ENCODE results near the gene KCNK18. TPM values are rescaled to one million over a fixed set of nuclear protein-coding genes. Genes with fewer than 3 reads are reported as not detected.
"Not testable (repeated sequence)": the region's sequence is repeated elsewhere in the genome, so short reads cannot be mapped to it uniquely, and the experiment has no call there.

Gene KCNK18
- total and polyA plus RNA-seq, 2 donors: 0.02 TPM; not detected in 1

- no peak for DNase-seq (ENCODE audit: low read depth in 6 of 9, low spot score in 9 of 9)
- Histone ChIP-seq H3K4me3 (ENCODE audit: low read length in 2 of 2) (no peak overlapping the region), H3K27ac (ENCODE audit: low read depth in 1 of 2, low read length in 1 of 2) (no peak overlapping the region), H3K4me1 (ENCODE audit: control insufficient read depth in 2 of 2, insufficient read depth in 2 of 2, low read length in 2 of 2) (peaks cover 0 to 5% of the 10 kb centered on the region in 2 donors), H3K27me3 (ENCODE audit: control insufficient read depth in 2 of 2, insufficient read depth in 1 of 2, low read length in 1 of 2) (peaks cover 0 to 17% of the 10 kb centered on the region in 2 donors), H3K36me3 (ENCODE audit: control insufficient read depth in 2 of 2, insufficient read depth in 2 of 2, low read length in 1 of 2) (no peaks in the 10 kb centered on the region), H3K9me3 (ENCODE audit: control insufficient read depth in 2 of 2, insufficient read depth in 1 of 2, low read length in 1 of 2) (no peaks in the 10 kb centered on the region)
- WGBS: 93% methylated on average over 7 of the region's 7 CpGs
Measured at GRCh38 chr10:117223693-117224430, 26.6 kb downstream of the KCNK18 start.

DNA sequence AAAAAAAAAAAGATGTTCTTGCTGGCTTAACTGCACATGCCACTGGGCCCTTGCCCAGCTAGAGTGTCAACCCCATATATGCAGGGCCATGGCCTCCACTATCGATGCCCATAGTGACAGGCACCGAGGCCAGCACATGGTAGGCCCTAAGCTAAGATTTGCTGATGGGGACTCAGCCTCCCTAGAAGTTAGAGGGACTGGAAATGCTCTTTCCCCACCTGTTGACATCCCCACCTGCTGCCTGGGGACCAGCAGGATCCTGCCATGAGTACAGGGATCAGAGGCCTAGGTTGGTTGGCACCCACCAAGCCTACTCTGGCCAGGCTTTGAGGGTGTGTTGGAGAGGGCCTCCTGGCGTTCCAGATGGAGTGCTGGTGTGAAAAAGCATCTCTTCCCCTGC, 27.6 kb downstream of the KCNK18 start:
- WGBS: 95% methylated on average over 3 of the region's 3 CpGs
- H3K36me3 ChIP-seq (ENCODE audit: control insufficient read depth in 2 of 2, insufficient read depth in 2 of 2, low read length in 1 of 2): no peaks in the 10 kb centered on the region
- DNase-seq (ENCODE audit: low read depth in 6 of 9, low spot score in 9 of 9): no peak
- no peaks in the 10 kb centered on the region for H3K9me3 ChIP-seq (ENCODE audit: control insufficient read depth in 2 of 2, insufficient read depth in 1 of 2, low read length in 1 of 2)
- H3K27ac ChIP-seq (ENCODE audit: low read depth in 1 of 2, low read length in 1 of 2): no peak overlapping the region
- no peak overlapping the region for H3K4me3 ChIP-seq (ENCODE audit: low read length in 2 of 2)
- peaks cover 0 to 5% of the 10 kb centered on the region in 2 donors for H3K4me1 ChIP-seq (ENCODE audit: control insufficient read depth in 2 of 2, insufficient read depth in 2 of 2, low read length in 2 of 2)
- peaks cover 5 to 20% of the 10 kb centered on the region in 2 donors for H3K27me3 ChIP-seq (ENCODE audit: control insufficient read depth in 2 of 2, insufficient read depth in 1 of 2, low read length in 1 of 2)

GRCh38 chr10:117226813-117227451, 29.6 kb downstream of the KCNK18 start:
- H3K27ac ChIP-seq (ENCODE audit: low read depth in 1 of 2, low read length in 1 of 2): no peak overlapping the region
- no peaks in the 10 kb centered on the region for H3K36me3 ChIP-seq (ENCODE audit: control insufficient read depth in 2 of 2, insufficient read depth in 2 of 2, low read length in 1 of 2)
- H3K9me3 ChIP-seq (ENCODE audit: control insufficient read depth in 2 of 2, insufficient read depth in 1 of 2, low read length in 1 of 2): no peaks in the 10 kb centered on the region
- peak in 4 of 9 donors; percentile 51 to 78 (median 60) for DNase-seq (ENCODE audit: low read depth in 6 of 9, low spot score in 9 of 9)
- WGBS: 34% methylated on average over 10 of the region's 10 CpGs
- peaks cover 0 to 5% of the 10 kb centered on the region in 2 donors for H3K4me1 ChIP-seq (ENCODE audit: control insufficient read depth in 2 of 2, insufficient read depth in 2 of 2, low read length in 2 of 2)
- no peak overlapping the region for H3K4me3 ChIP-seq (ENCODE audit: low read length in 2 of 2)
- peaks cover 10 to 17% of the 10 kb centered on the region in 2 donors for H3K27me3 ChIP-seq (ENCODE audit: control insufficient read depth in 2 of 2, insufficient read depth in 1 of 2, low read length in 1 of 2)

DNA sequence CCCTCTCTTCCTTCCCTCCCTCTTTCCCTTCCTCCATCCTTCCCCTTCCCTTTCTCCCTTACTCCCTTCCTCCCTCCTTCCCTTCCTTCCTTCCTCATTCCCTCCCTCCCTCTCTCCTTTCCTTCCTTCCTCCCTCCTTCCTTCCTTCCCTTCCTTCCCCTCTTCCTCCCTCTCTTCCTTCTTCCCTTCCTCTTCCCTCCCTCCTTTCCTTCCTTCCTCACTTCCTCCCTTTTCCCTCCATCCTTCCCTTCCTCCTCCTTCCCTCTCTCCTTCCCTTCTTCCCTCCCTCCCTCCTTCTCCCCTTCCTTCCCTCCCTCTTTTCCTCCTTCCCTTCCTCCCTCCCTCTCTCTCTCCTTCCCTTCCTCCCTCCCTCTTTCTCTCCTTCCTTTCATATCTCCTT, 30.9 kb downstream of the KCNK18 start:
- Histone ChIP-seq H3K9me3 (ENCODE audit: control insufficient read depth in 2 of 2, insufficient read depth in 1 of 2, low read length in 1 of 2) (no peaks in the 10 kb centered on the region), H3K4me3 (ENCODE audit: low read length in 2 of 2) (no peak overlapping the region), H3K27ac (ENCODE audit: low read depth in 1 of 2, low read length in 1 of 2) (no peak overlapping the region), H3K27me3 (ENCODE audit: control insufficient read depth in 2 of 2, insufficient read depth in 1 of 2, low read length in 1 of 2) (peaks cover 10 to 13% of the 10 kb centered on the region in 2 donors), H3K4me1 (ENCODE audit: control insufficient read depth in 2 of 2, insufficient read depth in 2 of 2, low read length in 2 of 2) (peaks cover 0 to 5% of the 10 kb centered on the region in 2 donors), H3K36me3 (ENCODE audit: control insufficient read depth in 2 of 2, insufficient read depth in 2 of 2, low read length in 1 of 2) (no peaks in the 10 kb centered on the region)
- DNase-seq (ENCODE audit: low read depth in 6 of 9, low spot score in 9 of 9): no peak

GRCh38 chr10:117230107-117230506, 32.8 kb downstream of the KCNK18 start:
- peaks cover 10 to 15% of the 10 kb centered on the region in 2 donors for H3K27me3 ChIP-seq (ENCODE audit: control insufficient read depth in 2 of 2, insufficient read depth in 1 of 2, low read length in 1 of 2)

DNA sequence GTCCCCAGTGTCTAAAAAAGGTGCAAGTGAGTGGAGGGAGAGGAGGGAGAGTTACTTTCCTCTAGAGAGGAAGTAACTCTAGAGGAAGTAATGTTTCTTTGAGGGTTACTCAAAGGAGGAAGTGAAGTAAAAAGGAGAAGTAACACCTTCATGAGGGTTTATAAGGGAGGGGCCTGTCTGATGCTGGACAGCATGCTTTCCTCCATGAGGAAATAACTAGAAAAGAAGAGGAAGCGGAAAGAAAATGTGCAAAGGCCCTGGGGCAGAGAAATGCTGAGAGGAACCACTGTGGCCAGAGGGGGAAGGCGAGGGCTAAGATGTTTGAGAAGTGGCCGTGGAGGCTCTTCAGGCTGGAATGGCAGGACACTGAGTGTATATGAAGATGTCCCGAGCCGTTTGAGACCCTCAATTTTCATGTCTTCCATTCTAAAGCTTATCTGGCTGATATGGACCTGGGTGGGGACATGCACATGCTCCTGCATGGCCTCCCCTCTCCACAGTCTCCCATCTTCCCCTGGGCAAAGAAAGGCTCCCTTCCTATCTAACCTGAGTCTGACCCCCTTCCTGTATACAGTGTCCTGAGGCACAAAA, 40.2 kb downstream of the KCNK18 start:
- H3K27ac ChIP-seq (ENCODE audit: low read depth in 1 of 2, low read length in 1 of 2): no peak overlapping the region
- H3K4me1 ChIP-seq (ENCODE audit: control insufficient read depth in 2 of 2, insufficient read depth in 2 of 2, low read length in 2 of 2): peaks cover 5 to 17% of the 10 kb centered on the region in 2 donors
- no peaks in the 10 kb centered on the region for H3K9me3 ChIP-seq (ENCODE audit: control insufficient read depth in 2 of 2, insufficient read depth in 1 of 2, low read length in 1 of 2)
- H3K36me3 ChIP-seq (ENCODE audit: control insufficient read depth in 2 of 2, insufficient read depth in 2 of 2, low read length in 1 of 2): no peaks in the 10 kb centered on the region
- peaks cover 22 to 59% of the 10 kb centered on the region in 2 donors for H3K27me3 ChIP-seq (ENCODE audit: control insufficient read depth in 2 of 2, insufficient read depth in 1 of 2, low read length in 1 of 2)
- DNase-seq (ENCODE audit: low read depth in 6 of 9, low spot score in 9 of 9): no peak
- H3K4me3 ChIP-seq (ENCODE audit: low read length in 2 of 2): no peak overlapping the region
- 95% methylated on average over 5 of the region's 5 CpGs for WGBS

More at GRCh38 chr10:117230107-117230506, 32.8 kb downstream of the KCNK18 start:
- not testable (repeated sequence) for H3K4me1 ChIP-seq (ENCODE audit: control insufficient read depth in 2 of 2, insufficient read depth in 2 of 2, low read length in 2 of 2); H3K27ac ChIP-seq (ENCODE audit: low read depth in 1 of 2, low read length in 1 of 2); H3K36me3 ChIP-seq (ENCODE audit: control insufficient read depth in 2 of 2, insufficient read depth in 2 of 2, low read length in 1 of 2); H3K9me3 ChIP-seq (ENCODE audit: control insufficient read depth in 2 of 2, insufficient read depth in 1 of 2, low read length in 1 of 2); H3K4me3 ChIP-seq (ENCODE audit: low read length in 2 of 2); DNase-seq (ENCODE audit: low read depth in 6 of 9, low spot score in 9 of 9)
- WGBS: 97% methylated on average over 4 of the region's 4 CpGs

DNA sequence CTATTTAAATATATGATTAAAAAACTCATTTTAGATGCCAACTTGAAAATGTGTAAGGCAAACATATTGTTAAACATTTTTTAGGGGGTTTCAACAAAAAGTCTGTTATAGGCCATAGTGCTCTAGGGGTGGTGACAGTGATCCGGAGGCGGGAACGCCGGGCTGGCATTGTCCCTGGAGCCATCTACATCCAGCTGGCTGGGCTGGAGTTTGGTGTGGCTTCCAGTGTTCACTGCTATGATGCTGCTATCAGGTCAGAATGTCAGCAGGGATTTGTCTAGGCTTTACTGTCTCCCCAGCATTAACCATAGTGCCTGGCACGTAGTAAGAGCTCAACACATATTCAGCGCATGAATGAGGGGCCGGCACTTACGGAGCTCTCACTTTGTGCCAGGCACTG, 41.8 kb downstream of the KCNK18 start:
- no peak for DNase-seq (ENCODE audit: low read depth in 6 of 9, low spot score in 9 of 9)
- 89% methylated on average over 8 of the region's 8 CpGs for WGBS
- Histone ChIP-seq H3K27me3 (ENCODE audit: control insufficient read depth in 2 of 2, insufficient read depth in 1 of 2, low read length in 1 of 2) (peaks cover 30 to 74% of the 10 kb centered on the region in 2 donors), H3K4me1 (ENCODE audit: control insufficient read depth in 2 of 2, insufficient read depth in 2 of 2, low read length in 2 of 2) (peaks cover 5 to 17% of the 10 kb centered on the region in 2 donors), H3K4me3 (ENCODE audit: low read length in 2 of 2) (no peak overlapping the region), H3K27ac (ENCODE audit: low read depth in 1 of 2, low read length in 1 of 2) (no peak overlapping the region), H3K9me3 (ENCODE audit: control insufficient read depth in 2 of 2, insufficient read depth in 1 of 2, low read length in 1 of 2) (no peaks in the 10 kb centered on the region), H3K36me3 (ENCODE audit: control insufficient read depth in 2 of 2, insufficient read depth in 2 of 2, low read length in 1 of 2) (no peaks in the 10 kb centered on the region)

GRCh38 chr10:117239721-117240620, 42.7 kb downstream of the KCNK18 start:
- Histone ChIP-seq H3K9me3 (ENCODE audit: control insufficient read depth in 2 of 2, insufficient read depth in 1 of 2, low read length in 1 of 2) (no peaks in the 10 kb centered on the region), H3K36me3 (ENCODE audit: control insufficient read depth in 2 of 2, insufficient read depth in 2 of 2, low read length in 1 of 2) (no peaks in the 10 kb centered on the region), H3K27ac (ENCODE audit: low read depth in 1 of 2, low read length in 1 of 2) (no peak overlapping the region), H3K4me1 (ENCODE audit: control insufficient read depth in 2 of 2, insufficient read depth in 2 of 2, low read length in 2 of 2) (peaks cover 5 to 17% of the 10 kb centered on the region in 2 donors), H3K27me3 (ENCODE audit: control insufficient read depth in 2 of 2, insufficient read depth in 1 of 2, low read length in 1 of 2) (peaks cover 32 to 82% of the 10 kb centered on the region in 2 donors), H3K4me3 (ENCODE audit: low read length in 2 of 2) (peak overlapping the region in 1 of 2 donors; percentile 33)
- WGBS: 83% methylated on average over 15 of the region's 15 CpGs
- no peak for DNase-seq (ENCODE audit: low read depth in 6 of 9, low spot score in 9 of 9)
